CD4-positive, alpha-beta T cell treated with Interleukin-6 for 4 hours (primary cell): ENCODE data around the gene NDUFB1.

Source experiments
- DNase-seq: peaks from one replicate; pipeline ENCODE4 v3.0.0-alpha.2; 2020; ENCODE audit warnings: mixed read lengths

The NDUFB1 gene

GRCh38 chr14:92121670-92122350, at the start of gene NDUFB1, which contains the start of gene CPSF2:
Gene NDUFB1 (minus strand): TSS chr14:92121706. CDS start chr14:92117637, 4,069 bp downstream.
Gene CPSF2 (plus strand): TSS chr14:92121969. CDS start chr14:92130985, 9,016 bp downstream.
- DNase-seq: peak; percentile 84

GRCh38 chr14:92164958-92165357, 43.5 kb upstream of the NDUFB1 start:
- no peak for DNase-seq

GRCh38 chr14:92161521-92161920, 40.0 kb upstream of the NDUFB1 start:
- DNase-seq: no peak

- no peak for DNase-seq
Observed at GRCh38 chr14:92160619-92161018, 39.1 kb upstream of the NDUFB1 start.

- DNase-seq: no peak
Observed at GRCh38 chr14:92154283-92154942, 32.9 kb upstream of the NDUFB1 start.

GRCh38 chr14:92153581-92153980, 32.1 kb upstream of the NDUFB1 start:
- no peak for DNase-seq

GRCh38 chr14:92144708-92145107, 23.2 kb upstream of the NDUFB1 start:
- DNase-seq: no peak

- DNase-seq: no peak
Observed at GRCh38 chr14:92143962-92144361, 22.5 kb upstream of the NDUFB1 start.

- DNase-seq: no peak
Observed at GRCh38 chr14:92143309-92143708, 21.8 kb upstream of the NDUFB1 start.

GRCh38 chr14:92135269-92135668, 13.8 kb upstream of the NDUFB1 start:
- DNase-seq: no peak

GRCh38 chr14:92134456-92134855, 12.9 kb upstream of the NDUFB1 start:
- no peak for DNase-seq

- DNase-seq: no peak
Observed at GRCh38 chr14:92122761-92123160, 1.3 kb upstream of the NDUFB1 start.

- DNase-seq: peak; percentile 4
Observed at GRCh38 chr14:92122351-92122677, 808 bp upstream of the NDUFB1 start.

GRCh38 chr14:92121207-92121669, 268 bp downstream of the NDUFB1 start:
- DNase-seq: peak; percentile 29

GRCh38 chr14:92109490-92109889, 12.0 kb downstream of the NDUFB1 start:
- no peak for DNase-seq

- DNase-seq: peak; percentile 21
Observed at GRCh38 chr14:92108345-92109254, 12.9 kb downstream of the NDUFB1 start.

GRCh38 chr14:92106143-92106926, 15.2 kb downstream of the NDUFB1 start, which contains the start of gene ATXN3:
Gene ATXN3 (minus strand): TSS chr14:92106582. CDS start chr14:92106552, 30 bp downstream.
- peak; percentile 96 for DNase-seq

- peak; percentile 22 for DNase-seq
Observed at GRCh38 chr14:92105893-92106142, 15.7 kb downstream of the NDUFB1 start.

GRCh38 chr14:92105073-92105892, 16.2 kb downstream of the NDUFB1 start:
- no peak for DNase-seq

- no peak for DNase-seq
Observed at GRCh38 chr14:92103363-92103989, 18.0 kb downstream of the NDUFB1 start.

- no peak for DNase-seq
Observed at GRCh38 chr14:92099802-92100201, 21.7 kb downstream of the NDUFB1 start.
